Measurements from ENCODE around the gene DPM3.

Gene DPM3

DNA sequence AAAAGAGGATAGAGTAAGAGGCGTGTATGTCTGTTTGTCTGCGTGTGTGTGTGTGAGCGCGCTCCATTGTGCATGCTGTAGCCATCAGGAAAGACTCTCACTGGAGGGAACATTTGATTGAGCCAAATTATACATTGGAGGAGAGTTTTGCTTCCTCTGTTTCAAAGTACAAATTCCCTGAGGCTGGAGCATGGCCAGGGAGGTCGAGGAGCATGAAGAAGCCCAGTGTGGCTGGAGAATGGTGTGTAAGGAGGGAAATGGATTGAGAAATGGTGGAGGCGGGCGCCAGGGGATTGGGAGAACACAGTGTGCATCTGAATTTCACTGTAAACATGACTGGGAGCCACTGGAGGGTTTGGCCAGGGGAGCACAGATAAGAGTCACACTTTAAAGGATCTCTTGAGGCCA is 34.7 kb downstream of the DPM3 start:
- no peak for TF ChIP-seq CTCF (IDR thresholded peaks at IDR 0.05; ENCODE audit: low read depth, low read length)
- no peak overlapping the region for H3K4me3 ChIP-seq (ENCODE audit: low read depth, low read length)
- DNase-seq (ENCODE audit: low read depth, low spot score), result no peak
- in situ Hi-C loops (cut with HindIII; ENCODE audit: low sequenced_read_pairs), result no loop called here

DNA sequence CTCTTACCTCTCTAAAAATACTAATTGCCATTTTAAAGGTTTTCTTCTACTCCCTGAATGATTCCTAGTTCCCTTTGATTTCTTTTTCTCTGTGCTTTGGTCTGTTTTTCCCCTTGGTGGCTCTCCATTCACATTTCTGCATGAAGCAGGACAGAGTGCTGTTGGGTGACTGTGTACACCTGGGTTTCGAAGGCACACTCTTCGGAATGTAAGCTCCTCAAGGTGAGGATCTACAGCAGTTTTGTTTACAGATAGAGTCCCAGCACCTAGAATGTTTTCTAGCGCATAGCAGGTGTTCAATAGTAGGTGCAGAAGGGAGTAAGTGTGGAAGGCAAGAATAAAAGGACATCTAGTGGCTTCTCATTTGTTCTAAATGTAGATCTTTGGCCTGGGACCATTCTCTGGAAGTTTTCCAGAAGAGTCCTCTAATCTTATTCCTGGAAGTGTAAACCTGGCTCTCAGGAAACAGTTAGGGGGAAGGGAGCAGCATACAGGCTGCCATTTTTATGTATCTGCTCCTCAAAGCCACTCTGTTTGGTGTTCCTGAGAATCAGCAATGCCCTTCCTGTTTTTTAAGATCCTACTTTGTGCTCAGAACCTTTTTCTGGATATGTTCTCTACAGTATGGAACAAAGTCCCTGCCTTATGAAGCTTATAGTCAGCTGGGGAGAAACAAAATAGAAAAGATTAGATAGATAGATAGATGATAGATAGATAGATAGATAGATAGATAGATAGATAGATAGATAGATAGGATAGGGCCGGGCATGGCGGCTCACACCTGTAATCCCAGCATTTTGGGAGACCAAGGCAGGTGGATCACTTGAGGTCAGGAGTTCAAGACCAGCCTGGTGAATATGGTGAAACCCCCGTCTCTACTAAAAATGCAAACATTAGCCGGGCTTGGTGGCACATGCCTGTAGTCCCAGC is 35.5 kb downstream of the DPM3 start:
- TF ChIP-seq CTCF (IDR thresholded peaks at IDR 0.05; ENCODE audit: low read depth, low read length), result no peak
- no peak for DNase-seq (ENCODE audit: low read depth, low spot score)
- no peak overlapping the region for H3K4me3 ChIP-seq (ENCODE audit: low read depth, low read length)
- in situ Hi-C loops (cut with HindIII; ENCODE audit: low sequenced_read_pairs), result no loop called here

GRCh38 chr1:155103325-155103724 is 37.0 kb downstream of the DPM3 start:
- no peak overlapping the region for H3K4me3 ChIP-seq (ENCODE audit: low read depth, low read length)
- no peak for TF ChIP-seq CTCF (IDR thresholded peaks at IDR 0.05; ENCODE audit: low read depth, low read length)
- in situ Hi-C loops (cut with HindIII; ENCODE audit: low sequenced_read_pairs), result no loop called here

DNA sequence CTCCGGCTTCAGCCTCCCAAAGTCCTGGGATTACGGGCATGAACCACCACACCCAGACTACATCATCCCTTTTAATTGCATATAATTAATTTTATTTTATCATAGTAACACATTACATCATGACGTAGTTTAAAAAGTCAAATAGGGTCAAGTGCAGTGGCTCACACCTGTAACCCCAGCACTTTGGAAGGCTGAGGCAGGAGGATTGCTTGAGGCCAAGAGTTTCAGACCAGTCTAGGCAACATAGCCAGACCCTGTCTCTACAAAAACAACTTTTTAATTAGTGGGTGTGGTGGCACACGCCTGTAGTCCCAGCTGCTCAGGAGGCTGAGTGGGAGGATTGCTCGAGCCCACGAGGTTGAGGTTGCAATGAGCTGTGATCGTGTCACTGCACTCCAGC is 41.0 kb downstream of the DPM3 start:
- TF ChIP-seq CTCF (IDR thresholded peaks at IDR 0.05; ENCODE audit: low read depth, low read length), result no peak
- H3K4me3 ChIP-seq (ENCODE audit: low read depth, low read length), result no peak overlapping the region
- in situ Hi-C loops (cut with HindIII; ENCODE audit: low sequenced_read_pairs), result no loop called here
- no peak for DNase-seq (ENCODE audit: low read depth, low spot score)

More at GRCh38 chr1:155103325-155103724, 37.0 kb downstream of the DPM3 start:
- no peak for DNase-seq (ENCODE audit: low read depth, low spot score)

GRCh38 chr1:155094622-155094948 is 45.7 kb downstream of the DPM3 start:
- H3K4me3 ChIP-seq (ENCODE audit: low read depth, low read length), result no peak overlapping the region
- no peak for DNase-seq (ENCODE audit: low read depth, low spot score)
- in situ Hi-C loops (cut with HindIII; ENCODE audit: low sequenced_read_pairs), result no loop called here
- TF ChIP-seq CTCF (IDR thresholded peaks at IDR 0.05; ENCODE audit: low read depth, low read length), result no peak

DNA sequence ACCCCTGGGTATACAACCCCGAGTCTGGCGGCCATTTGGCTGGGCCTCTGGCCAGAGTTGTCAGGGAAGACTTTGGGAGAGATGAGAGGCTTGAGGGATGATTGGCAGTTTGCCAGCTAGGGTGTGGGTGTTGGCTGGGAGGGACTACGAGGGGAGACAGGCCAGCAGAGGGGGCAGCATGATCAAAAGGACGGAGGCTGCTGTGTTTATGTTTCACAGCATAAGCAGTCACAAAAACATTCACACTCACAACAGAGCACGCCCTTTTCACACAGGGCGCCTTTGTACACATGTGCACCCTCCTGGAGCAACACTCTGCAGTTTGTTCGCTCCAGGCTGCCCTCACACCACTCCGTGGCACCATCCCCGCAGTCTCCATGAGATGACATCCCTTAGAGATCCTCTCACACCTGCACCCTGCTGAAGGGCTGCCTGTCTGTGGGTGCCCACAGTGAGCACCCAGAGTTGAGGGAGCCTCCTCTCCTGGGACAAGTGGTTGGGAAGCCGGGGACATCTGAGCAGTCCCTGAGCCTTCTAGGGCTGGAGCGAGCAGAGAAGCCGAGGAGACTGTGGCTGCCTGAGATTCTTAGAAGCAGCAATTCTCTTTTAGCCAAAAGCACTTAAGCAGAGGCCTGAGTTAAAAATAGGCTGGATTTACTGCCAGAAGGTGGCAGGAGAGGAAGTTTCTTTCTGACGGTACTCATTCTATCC is 46.3 kb downstream of the DPM3 start:
- in situ Hi-C loops (cut with HindIII; ENCODE audit: low sequenced_read_pairs), result no loop called here
- peak; percentile 52 for TF ChIP-seq CTCF (IDR thresholded peaks at IDR 0.05; ENCODE audit: low read depth, low read length)
- DNase-seq (ENCODE audit: low read depth, low spot score), result peak; percentile 49
- H3K4me3 ChIP-seq (ENCODE audit: low read depth, low read length), result no peak overlapping the region
